ENCODE measurements around the gene MEAF6. TPM values are rescaled to one million over a fixed set of nuclear protein-coding genes. Genes with fewer than 3 reads are reported as not detected.

The MEAF6 gene
- total RNA-seq, 1 experiment from 2014 or later: 64.6 TPM

DNA sequence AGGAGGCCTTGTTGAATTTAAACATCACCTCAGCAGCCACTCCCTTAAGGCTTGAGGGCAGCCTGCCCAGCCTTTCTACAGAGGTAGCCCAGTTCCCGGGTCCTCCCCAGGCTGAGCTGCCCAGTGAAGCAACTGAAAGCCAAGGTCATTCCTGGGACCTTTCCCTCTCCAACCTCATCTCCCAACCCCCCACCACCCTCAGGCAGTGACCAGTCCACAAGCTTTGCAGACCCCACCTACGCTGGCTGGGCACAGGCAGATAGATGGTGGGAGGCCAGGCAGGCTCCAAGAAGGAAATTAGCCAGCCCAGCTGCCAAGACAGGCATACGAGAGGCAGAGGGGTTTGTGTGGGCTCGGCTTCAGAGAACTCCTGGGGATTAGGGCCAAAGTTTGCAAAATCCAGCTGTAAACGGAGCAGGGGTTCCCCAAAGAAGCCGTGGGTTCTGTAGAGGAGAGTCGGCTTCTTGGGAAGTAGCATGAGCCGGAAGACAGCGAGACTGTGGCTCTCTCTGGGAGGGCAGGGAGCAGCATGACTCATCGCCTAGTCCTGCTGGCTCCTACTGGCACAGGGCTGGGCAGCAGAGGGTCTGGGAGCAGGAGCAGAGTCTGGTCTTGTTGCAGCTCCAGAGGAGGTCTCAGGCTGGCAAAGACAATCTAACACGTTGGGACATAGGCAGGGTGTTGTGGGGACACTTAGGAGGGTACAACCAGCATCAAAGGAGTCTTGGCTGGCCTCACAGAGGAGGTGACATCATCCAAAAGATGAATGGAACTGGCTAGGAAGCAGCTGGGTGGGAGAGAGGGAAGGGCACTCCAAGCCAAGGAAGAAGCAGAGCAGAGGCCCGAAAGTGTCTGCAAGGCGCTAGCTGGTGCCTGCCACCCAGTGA is 43.0 kb downstream of the MEAF6 start:
- no peaks in the 10 kb centered on the region for H3K27me3 ChIP-seq
- H3K4me3 ChIP-seq: peak overlapping the region; percentile 2; the same call in 1 of the 2 replicates
- peaks cover 6% of the 10 kb centered on the region for H3K36me3 ChIP-seq
- peak; percentile 95 for DNase-seq
- no peaks in the 10 kb centered on the region for H3K9me3 ChIP-seq

DNA sequence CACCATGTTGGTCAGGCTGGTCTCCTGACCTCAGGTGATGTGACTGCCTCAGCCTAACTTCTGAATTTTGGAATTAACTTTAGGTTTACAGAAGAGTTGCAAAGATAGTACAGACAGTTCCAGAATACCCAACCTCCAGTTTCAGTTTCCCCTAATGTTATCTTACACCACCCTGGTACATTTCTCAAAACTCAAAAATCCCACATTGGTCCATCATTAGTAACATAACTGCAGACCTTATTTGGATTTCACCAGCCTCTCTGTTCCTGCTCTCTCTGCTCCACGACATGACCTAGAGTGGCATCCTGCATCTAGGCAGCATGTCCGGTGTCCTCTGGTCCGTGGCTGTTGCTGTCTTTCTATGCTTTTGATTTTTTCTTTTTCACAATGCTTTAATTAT is 45.2 kb downstream of the MEAF6 start:
- Histone ChIP-seq H3K27me3 (no peaks in the 10 kb centered on the region), H3K4me3 (no peak overlapping the region), H3K36me3 (no peaks in the 10 kb centered on the region), H3K9me3 (no peaks in the 10 kb centered on the region)
- DNase-seq: no peak

DNA sequence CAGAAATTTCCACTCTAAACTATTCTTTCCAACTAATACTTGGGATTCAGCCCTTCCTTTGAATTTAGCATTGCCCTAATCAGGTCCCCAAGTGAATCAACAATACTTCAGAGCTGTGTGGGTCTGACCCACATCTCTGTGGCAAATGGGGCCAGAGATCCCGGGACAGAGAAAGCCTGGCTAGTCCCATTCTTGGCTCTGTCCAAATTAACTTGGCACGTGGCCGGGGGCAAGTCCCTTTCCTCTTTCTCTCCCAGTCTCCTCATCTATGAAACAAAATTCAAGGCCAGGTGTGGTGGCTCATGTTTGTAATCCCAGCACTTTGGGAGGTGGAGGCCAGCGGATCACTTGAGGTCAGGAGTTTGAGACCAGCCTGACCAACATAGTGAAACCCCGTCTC is 46.5 kb downstream of the MEAF6 start:
- Histone ChIP-seq H3K4me3 (no peak overlapping the region), H3K9me3 (no peaks in the 10 kb centered on the region), H3K36me3 (no peaks in the 10 kb centered on the region), H3K27me3 (no peaks in the 10 kb centered on the region)
- no peak for DNase-seq

DNA sequence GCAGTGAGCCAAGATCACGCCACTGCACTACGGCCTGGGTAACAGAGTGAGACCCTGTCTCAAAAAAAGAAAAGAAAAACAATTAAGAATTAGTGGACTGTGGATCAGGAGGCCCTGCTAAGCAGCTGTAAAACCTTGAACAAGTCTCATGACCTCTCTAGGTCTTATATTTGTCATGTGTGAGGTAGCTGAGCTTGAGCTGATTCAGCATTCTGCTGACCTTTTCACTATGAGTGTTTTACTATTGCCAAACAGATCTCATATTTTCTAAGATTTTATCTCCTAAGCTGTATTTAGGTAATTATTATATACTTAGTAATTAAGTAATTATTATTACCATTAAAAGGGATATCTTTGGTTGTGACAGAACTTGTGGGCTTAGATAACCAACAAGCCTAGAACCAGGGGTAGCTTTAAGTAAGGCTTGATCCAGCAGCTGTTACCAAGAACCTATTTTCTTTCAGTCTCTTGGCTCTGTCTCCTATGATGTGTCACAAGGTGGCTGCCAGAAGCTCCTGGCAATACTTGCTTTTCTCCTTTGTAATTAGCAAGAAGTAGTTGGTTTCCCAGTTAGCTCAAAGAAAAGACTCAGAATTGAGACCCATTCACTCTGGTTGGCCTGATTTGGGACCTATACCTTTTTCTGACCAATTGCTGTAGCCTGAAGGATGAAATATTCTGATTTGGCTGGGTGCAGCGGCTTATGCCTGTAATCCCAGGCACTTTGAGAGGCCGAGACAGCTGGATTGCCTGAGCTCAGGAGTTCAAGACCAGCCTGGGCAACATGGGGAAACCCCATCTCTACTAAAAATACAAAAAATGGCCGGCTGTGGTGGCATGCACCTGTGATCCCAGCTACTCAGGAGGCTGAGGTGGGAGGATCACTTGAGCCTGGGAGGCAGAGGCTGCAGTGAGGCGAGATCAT is 48.7 kb downstream of the MEAF6 start:
- Histone ChIP-seq H3K4me3 (no peak overlapping the region), H3K9me3 (no peaks in the 10 kb centered on the region), H3K27me3 (no peaks in the 10 kb centered on the region), H3K36me3 (no peaks in the 10 kb centered on the region)
- DNase-seq: peak; percentile 65

DNA sequence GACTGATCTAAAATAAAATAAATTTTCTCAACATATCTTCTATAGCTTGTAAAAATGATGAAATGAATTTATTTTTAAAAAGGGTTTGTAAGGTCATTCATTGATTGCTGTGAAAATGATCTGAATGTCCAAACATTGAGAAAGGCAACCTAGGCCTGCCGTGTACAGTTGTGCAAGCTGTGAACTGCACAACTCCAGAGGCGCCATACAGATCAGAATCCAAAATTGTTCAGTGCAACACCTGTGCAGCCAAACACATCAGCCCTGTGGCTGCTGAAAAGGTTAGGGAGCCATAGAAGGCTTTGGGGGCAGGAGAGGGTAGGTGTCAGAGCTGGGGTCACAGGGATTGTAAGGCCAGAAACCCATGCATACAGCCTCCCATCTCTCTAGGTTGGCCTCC is 50.1 kb downstream of the MEAF6 start:
- Histone ChIP-seq H3K27me3 (no peaks in the 10 kb centered on the region), H3K9me3 (no peaks in the 10 kb centered on the region), H3K36me3 (no peaks in the 10 kb centered on the region), H3K4me3 (no peak overlapping the region)
- DNase-seq: no peak

DNA sequence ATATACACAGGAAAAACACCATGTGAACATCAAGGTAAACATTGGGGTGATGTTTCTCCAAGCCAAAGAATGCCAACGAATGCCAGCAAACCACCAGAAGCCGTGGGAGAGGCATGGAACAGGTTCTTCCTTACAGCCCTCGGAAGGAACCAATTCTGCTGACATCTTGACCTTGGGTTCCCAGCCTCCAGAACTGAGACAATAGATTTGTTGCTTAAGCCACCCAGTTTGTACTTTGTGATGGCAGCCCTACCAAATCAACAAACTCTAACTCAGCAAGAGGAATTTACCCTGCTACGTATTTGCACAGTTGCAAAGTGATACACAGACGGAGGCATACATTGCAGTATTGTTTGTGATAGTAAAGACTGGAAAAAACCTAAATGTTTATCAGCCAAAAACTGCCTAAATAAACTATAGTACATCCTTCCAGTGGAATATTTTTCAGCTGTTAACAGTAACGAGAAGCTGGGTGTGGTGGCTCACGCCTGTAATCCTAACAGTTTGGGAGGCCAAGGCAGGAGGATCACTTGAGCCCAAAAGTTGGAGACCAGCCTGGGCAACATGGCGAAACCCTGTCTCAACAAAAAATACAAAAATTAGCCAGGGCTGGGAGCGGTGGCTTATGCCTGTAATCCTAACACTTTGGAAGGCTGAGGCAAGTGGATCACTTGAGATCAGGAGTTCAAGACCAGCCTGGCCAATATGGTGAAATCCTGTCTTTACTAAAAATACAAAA is 52.7 kb downstream of the MEAF6 start:
- Histone ChIP-seq H3K4me3 (no peak overlapping the region), H3K9me3 (no peaks in the 10 kb centered on the region), H3K36me3 (no peaks in the 10 kb centered on the region), H3K27me3 (no peaks in the 10 kb centered on the region)
- no peak for DNase-seq

DNA sequence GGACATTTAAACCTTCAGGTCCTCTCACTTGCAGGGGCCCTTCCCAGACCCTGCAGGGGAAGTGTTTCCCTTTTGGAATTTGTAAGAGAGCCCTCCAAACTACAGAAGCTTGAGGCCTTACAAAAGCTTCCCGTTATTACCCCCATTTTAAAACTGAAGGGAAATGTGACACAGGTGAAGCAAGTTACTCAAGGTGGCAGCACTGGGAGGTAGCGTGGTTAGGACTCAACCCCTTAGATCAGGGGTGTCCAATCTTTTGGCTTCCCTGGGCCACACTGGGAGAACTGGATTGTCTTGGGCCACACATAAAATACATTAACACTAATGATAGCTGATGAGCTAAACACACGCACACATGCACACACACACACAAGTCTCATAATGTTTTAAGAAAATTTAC is 56.0 kb downstream of the MEAF6 start:
- no peak for DNase-seq
- no peak overlapping the region for H3K4me3 ChIP-seq
- no peaks in the 10 kb centered on the region for H3K9me3 ChIP-seq
- no peaks in the 10 kb centered on the region for H3K27me3 ChIP-seq
- no peaks in the 10 kb centered on the region for H3K36me3 ChIP-seq

DNA sequence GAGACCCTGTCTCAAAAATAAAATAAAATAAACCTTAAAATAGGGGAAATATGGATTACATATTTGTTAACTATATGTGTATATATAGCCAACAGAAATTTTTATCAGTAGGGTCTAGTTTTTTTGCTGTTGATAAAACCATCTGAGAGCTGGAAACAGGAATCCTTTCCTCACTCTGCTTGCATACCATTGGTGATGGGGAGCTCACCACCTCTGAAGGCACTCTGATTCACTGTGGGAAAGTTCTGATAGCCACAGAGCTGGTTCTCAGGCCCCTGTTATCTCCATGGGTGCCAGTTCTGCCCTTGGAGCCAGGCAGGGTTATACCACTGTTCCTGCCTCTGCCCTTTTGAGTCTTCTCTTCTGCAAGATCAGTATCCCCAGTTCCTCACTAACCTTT is 58.0 kb downstream of the MEAF6 start:
- no peak overlapping the region for H3K4me3 ChIP-seq
- H3K36me3 ChIP-seq: no peaks in the 10 kb centered on the region
- no peak for DNase-seq
- H3K9me3 ChIP-seq: no peaks in the 10 kb centered on the region
- no peaks in the 10 kb centered on the region for H3K27me3 ChIP-seq

DNA sequence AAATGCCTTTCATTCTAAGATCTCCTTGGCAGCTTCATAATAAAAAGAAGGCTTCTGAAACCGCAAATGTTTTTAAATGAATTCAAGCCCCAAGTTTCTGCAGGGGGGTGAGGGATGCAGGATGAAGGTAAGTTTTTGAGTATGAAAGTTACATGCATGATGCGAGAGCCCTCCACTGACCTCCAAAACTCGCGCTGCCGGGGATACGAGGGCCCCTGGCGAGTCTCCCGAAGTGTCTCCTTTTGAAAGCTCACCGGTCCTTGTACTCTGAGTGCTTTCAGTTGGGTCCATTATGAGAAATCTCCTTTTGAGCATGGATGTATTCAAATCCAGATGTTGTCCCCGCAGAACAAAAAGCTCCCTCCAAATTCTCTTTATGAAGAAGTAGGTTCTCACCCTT is 59.0 kb downstream of the MEAF6 start:
- Histone ChIP-seq H3K4me3 (no peak overlapping the region), H3K27me3 (no peaks in the 10 kb centered on the region), H3K9me3 (no peaks in the 10 kb centered on the region), H3K36me3 (no peaks in the 10 kb centered on the region)
- no peak for DNase-seq

DNA sequence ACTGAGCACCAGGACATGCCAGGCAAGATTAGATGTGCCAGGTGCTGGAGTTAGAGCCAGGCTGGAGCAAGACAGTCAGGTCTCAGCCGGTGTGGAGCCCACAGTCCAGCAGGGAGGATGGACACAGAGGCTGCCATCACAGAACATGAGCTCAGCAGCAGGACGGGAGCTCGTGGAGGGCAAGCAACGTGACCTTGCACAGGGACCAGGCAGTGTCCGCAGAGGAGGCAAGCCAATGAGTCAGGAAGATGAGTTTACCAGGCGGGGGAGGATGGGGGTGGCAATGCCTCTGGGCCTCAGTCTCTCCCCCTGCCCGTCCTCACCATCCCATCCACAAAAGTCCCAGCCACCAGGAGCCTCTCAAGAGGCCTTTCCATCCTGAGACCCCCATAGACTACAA is 60.9 kb downstream of the MEAF6 start:
- H3K27me3 ChIP-seq: no peaks in the 10 kb centered on the region
- no peaks in the 10 kb centered on the region for H3K36me3 ChIP-seq
- DNase-seq: no peak
- no peak overlapping the region for H3K4me3 ChIP-seq
- H3K9me3 ChIP-seq: no peaks in the 10 kb centered on the region

DNA sequence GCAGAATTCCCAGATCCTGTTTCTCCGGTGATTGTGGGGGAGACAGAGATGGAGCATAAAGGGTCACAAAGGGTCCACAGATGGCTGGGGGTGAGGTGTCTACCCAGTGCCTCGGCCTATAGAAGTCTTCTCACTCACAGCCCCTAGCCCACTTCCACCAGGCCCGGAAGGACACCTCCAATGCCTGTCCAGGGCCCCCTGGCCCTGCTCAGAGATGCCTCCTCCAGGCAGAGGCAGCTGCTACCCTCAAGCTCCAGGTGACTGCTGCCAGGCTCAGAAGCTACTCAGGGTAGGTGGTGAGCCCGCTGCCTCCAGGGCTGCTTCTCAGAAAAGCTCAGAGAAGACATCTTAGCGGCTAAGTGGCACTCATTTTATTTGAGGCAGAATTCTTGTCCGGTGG is 62.1 kb downstream of the MEAF6 start:
- Histone ChIP-seq H3K27me3 (no peaks in the 10 kb centered on the region), H3K9me3 (no peaks in the 10 kb centered on the region), H3K4me3 (no peak overlapping the region), H3K36me3 (no peaks in the 10 kb centered on the region)
- DNase-seq: no peak

DNA sequence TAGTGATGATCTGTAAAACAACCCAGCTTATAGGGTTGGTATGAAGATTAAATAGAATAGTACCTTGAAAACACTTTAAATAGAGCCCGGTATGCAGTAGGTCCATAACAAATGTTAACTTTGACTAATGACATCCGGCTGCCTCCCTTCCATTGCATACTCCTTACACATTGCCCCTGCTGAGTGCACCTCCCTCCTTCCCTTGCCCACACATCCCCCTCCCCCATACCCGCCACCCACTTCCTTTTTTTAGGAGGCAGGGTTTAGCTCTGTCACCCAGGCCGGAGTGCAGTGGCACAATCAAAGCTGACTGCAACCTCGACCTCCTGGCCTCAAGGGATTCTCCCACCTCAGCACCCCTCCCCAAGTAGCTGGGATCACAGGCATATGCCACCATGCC is 64.6 kb downstream of the MEAF6 start:
- H3K9me3 ChIP-seq: no peaks in the 10 kb centered on the region
- DNase-seq: no peak
- H3K27me3 ChIP-seq: no peaks in the 10 kb centered on the region

DNA sequence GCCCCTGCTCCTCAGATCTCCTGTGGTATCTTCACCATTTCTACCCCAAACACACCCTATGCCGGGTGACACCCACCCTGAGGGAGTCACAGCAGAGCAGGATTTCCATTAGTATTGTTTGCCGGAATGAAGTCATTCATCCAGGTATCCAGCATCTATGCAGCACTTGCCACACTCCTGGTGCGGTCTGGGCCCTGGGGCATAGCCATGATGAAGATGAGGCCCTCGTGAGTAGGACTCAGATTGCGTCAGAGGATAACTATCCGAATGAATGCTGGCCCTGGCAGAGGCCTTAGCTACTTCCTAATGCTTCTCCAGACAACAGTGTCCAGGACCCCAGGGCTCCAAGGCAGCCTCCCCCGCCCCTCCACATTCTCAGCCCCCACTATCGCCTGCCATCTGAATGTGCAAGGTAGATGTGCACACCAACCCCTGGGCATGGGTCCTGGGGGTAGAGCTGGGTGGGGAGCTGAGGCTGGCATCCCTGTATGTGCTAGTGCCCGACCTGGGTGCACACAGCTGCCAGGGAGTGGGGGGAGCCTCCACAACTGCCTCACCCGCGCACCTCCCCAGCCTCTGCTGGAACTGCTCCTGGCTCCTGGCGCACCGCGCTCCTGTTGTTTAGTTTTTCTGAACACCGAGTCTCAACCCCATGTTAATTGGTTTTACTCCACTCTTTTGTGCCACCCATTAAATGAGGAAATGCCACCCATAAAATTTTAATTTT is 65.7 kb downstream of the MEAF6 start:
- Histone ChIP-seq H3K27me3 (no peaks in the 10 kb centered on the region), H3K4me3 (no peak overlapping the region), H3K36me3 (no peaks in the 10 kb centered on the region), H3K9me3 (no peaks in the 10 kb centered on the region)
- no peak for DNase-seq

More for the DNA sequence above, 64.6 kb downstream of the MEAF6 start:
- no peaks in the 10 kb centered on the region for H3K36me3 ChIP-seq
- H3K4me3 ChIP-seq: no peak overlapping the region

DNA sequence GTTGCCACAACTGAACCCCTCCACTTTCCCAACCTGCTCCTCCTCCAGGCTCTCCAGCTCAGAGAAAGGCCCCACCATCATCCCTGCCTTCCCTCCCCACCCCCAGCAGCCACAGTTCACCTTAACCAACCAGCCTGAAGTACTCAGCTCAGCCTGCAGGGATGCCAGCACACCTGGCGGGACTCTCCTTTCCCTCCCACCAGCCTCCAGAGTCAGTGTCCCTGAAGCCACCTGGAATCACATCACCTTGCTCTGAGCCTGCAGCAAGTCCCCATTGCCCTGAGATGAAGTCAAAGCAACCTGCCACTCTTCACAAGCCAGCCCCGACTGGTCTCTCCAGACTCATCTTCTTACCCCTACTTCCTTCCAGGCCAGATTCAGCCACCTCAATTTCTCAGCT is 66.4 kb downstream of the MEAF6 start:
- H3K4me3 ChIP-seq: no peak overlapping the region
- no peaks in the 10 kb centered on the region for H3K27me3 ChIP-seq
- H3K36me3 ChIP-seq: no peaks in the 10 kb centered on the region
- no peak for DNase-seq
- no peaks in the 10 kb centered on the region for H3K9me3 ChIP-seq

DNA sequence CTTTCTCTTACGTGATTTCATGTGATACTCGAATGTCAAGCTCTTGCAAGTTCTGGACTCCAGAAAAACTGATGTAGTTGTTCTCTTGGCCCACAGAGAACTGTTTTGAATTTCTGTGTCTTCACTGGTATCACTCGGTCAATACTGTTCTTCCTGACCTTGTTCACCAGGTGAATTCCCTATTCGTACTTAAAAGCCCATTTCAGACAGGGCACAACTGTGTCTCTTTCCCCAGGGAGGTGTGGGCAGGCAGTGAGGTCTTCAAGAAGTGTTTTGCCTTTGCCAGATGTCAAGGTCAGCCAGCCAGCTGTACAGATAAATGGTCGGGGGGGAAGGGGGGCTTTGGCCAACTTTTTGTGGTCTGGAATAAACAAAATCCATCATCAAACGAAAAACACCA is 67.7 kb downstream of the MEAF6 start:
- no peak overlapping the region for H3K4me3 ChIP-seq
- H3K9me3 ChIP-seq: no peaks in the 10 kb centered on the region
- H3K27me3 ChIP-seq: no peaks in the 10 kb centered on the region
- no peak for DNase-seq
- no peaks in the 10 kb centered on the region for H3K36me3 ChIP-seq

DNA sequence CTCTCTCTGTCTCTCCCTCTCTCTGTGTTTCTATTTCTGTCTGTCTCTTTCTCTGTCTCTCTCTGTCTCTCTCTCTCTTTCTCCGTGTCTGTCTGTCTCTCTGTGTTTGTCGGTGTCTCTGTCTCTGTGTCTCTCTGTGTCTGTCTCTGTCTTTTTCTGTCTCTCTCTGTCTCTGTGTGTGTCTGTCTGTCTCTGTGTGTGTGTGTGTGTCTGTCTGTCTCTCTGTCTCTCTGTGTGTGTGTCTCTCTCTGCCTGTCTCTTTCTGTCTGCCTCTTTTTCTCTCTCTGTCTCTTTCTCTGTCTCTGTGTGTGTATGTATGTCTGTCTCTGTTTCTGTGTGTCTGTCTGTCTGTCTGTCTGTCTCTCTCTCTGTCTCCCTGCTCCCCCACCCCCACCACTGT is 71.9 kb downstream of the MEAF6 start:
- Histone ChIP-seq H3K9me3 (no peaks in the 10 kb centered on the region), H3K4me3 (no peak overlapping the region), H3K36me3 (no peaks in the 10 kb centered on the region), H3K27me3 (peaks cover 2% of the 10 kb centered on the region; the same call in 1 of the 2 replicates)
- DNase-seq: no peak

Data from MG63 (cell line).